NCI-H446 treated with DMSO at 0.1 percent for 48 hours (cell line): ENCODE results near the gene LRRC23.

Source experiments
- DNase-seq: peaks from one replicate; lab custom pipeline; 2025; lab: John Stamatoyannopoulos, UW

The LRRC23 gene

DNA sequence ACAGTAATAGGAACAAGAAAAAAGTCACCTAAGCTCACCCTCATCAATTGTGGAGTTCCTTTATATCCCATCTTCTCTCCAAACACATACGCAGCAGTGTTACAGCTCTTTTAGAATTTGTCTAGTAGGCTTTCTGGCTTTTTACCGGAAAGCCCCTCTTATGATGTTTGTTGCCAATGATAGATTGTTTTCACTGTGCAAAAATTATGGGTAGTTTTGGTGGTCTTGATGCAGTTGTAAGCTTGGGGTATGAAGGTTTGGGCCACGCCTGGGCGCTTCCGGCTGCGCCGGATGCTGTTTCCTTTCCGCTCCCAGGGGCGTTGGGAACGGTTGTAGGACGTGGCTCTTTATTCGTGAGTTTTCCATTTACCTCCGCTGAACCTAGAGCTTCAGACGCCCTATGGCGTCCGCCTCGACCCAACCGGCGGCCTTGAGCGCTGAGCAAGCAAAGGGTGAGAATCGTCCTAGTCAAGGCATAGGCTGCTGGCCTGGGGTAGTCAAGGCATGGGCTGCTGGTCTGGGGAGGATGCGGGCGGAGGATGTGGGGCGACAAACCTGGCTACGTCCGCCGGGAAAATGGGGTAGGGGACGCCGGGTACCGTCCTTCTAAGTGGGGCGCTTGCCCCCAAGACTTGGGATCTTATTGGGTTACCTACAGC lies 39.2 kb downstream of the LRRC23 start, which contains the start of the genes C12orf57 and RNU7-1:
Gene C12orf57 (plus strand): TSS at position 301 of the 659 bp plus-strand sequence. CDS start 100 bp downstream, at position 401.
Gene RNU7-1 (plus strand): TSS at position 95 of the 659 bp plus-strand sequence.
- DNase-seq: peak; percentile 99

DNA sequence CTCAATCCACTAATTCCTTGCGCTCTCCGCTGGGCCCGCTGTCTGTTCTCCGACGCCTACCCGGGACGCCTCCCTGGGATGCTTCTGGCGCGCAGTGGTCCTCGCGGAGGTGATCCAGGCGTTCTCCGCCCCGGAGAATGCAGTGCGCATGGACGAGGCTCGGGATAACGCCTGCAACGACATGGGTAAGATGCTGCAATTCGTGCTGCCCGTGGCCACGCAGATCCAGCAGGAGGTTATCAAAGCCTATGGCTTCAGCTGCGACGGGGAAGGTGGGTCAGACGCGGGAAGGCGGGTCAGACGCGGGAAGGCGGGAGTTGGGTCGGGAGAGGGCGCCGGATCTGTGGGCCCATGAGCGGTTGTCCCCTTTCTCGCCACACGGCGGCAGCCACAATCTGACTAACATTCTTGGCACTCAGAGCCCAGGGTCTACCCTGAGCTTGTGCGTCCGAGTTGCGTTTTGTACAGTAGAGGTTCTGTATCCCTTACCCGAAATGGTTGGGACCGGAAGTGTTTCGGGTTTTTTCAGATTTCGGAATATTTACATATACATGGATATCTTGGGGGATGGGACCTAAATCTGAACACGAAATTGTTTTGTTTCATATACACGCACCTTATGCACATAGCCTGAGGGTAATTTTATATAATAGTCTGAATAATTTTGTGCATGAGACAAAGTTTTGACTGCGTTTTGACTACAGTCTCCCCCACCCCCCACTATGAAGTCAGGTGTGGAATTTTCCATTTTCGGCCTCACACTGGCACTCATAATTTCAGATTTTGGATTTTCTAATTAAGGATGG lies 40.0 kb downstream of the LRRC23 start:
- DNase-seq: peak; percentile 99

- DNase-seq: no peak
Measured at GRCh38 chr12:6945613-6946012, 41.0 kb downstream of the LRRC23 start.

GRCh38 chr12:6946033-6946919 lies 41.7 kb downstream of the LRRC23 start:
- no peak for DNase-seq

- DNase-seq: no peak
Measured at GRCh38 chr12:6946920-6947374, 42.3 kb downstream of the LRRC23 start.

DNA sequence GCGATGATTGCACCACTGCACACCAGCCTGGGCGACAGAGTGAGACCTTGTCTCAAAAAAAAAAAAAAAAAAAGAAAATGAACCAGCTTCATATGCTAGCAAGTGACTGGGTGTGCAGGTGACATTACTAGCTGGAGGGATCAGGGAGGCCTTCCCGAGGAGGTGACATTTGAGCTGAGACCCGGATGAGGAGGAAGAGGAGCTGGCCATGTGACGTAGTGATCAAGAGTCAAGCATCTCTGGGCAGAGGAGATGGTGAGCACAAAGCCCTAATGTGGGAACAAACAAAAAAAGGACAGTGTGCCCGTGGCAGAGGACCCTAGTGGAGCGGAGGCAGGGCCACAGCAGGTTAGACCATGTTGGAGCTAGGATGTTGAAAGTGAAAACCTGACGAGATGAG lies 43.0 kb downstream of the LRRC23 start:
- no peak for DNase-seq

GRCh38 chr12:6948873-6949594 lies 44.4 kb downstream of the LRRC23 start:
- no peak for DNase-seq

DNA sequence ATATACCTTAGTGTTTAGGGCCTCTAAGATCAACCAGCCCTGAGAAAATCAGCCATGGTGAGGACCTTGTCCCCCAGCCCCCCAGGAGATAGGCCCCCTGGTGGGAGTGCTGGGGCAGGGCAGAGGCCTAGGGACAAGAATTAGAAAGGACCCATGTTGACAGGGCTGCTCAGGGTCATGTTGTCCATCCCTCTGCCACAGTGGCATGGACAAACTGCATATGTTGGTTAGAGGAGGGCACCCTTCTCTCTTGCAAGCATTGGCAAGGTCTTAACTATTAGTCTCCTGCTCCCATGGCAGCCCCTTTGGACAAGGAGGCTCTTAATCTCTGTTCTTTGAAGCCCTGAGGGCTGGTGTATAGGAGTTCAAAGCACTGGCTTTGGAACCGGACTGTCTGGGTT lies 45.8 kb downstream of the LRRC23 start:
- DNase-seq: no peak

DNA sequence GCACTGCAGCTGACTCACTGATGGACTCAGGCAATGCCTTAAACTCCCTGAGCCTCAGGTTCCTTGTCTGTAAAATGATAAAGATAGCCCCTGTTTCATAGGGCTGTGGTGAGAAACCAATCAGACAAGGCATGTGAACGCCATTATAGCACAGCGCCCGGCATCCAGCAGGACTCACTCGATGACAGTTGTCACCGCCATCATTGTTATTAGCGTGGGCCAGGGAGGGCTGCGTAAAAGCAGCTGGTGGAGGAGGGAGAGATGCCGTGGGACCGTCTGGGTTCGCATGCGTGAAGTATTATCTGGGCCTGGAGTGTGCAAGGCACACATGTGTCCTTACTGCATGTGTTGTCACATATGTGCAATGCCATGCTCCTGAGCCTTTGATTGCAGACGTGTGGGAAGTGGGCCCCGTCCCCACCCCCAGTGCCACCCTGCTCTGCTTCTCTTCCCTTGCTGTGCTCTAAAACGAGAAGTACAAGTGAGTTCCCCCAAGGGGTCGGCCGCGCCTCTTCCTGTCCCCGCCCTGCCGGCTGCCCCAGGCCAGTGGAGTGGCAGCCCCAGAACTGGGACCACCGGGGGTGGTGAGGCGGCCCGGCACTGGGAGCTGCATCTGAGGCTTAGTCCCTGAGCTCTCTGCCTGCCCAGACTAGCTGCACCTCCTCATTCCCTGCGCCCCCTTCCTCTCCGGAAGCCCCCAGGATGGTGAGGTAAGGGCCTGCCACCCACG lies 46.4 kb downstream of the LRRC23 start, which contains the start of gene PTPN6:
Gene PTPN6 (plus strand): TSS at position 546 of the 730 bp plus-strand sequence. CDS start 157 bp downstream, at position 703.
- no peak for DNase-seq

GRCh38 chr12:6951551-6952120 lies 47.0 kb downstream of the LRRC23 start:
- DNase-seq: no peak

GRCh38 chr12:6952121-6952862 lies 47.7 kb downstream of the LRRC23 start:
- no peak for DNase-seq

DNA sequence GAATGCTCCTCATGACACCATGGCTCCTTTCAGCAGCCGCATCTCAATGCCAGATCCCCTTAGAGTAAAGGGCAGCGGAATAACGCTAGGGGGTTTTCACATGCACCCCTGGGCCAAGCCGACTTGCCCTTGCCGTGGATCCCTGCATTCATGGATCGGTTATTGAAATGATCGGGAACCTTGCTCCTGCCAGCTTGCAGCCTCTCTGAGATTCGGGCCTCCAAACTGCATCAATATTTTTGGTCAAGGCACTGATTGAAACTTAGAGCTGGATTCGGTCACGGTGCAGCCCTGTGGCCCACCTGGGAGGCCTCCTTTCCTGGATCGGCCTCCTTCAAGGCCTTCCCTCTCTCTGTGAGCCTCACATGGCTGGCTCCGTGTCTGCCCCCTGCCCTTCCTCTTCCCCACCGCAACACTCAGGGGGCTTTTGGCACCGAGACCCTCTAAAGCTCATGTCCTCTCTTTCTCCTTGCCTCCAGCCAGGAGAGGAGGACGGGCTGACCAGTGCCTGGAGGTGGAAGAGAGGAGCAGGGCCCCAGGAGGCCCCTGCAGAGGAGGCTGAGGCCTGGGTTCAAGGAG lies 48.3 kb downstream of the LRRC23 start:
- no peak for DNase-seq

DNA sequence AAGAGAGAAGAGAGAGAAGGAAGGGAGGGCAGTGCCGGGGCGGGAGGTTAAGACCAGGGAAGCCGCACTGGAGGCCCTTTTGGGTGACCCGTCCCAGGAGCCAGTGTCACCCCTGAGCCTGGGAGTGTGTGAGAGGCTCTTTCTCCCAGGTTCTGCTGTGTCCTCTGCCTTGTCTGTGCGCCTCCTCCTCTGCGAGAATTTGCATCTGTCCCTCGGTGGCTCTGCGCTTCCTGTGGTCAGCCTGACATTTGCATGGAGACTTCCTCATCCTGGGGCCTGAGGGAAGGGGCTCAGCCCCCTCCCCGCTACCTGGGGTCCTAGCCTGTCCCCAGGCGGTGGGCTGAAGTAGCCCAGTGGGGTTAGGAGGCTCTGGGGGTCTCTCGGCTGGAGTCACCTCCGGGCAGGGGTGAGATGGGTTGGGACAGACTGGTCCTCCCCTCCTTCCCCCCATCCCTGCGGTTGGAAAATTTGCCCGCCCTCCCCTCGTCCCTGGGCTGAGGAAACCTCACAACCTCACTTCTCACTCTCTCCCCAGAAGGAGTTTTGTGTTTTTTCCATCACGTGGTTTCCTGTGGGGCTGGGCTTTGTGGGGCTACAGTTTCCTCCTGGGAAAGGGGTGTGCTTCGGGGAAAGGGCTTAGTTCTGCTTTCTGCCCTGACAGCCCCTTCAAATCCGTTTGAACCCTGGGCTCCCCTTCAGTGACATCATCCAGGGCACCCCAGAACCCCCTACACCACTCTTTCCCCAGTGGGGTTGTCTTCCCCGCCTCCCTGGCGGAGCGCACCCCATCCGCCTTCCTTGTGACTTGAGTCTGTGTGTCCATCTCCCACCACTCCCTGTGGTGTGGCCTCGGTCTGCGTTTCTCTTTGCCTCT lies 49.1 kb downstream of the LRRC23 start:
- no peak for DNase-seq

DNA sequence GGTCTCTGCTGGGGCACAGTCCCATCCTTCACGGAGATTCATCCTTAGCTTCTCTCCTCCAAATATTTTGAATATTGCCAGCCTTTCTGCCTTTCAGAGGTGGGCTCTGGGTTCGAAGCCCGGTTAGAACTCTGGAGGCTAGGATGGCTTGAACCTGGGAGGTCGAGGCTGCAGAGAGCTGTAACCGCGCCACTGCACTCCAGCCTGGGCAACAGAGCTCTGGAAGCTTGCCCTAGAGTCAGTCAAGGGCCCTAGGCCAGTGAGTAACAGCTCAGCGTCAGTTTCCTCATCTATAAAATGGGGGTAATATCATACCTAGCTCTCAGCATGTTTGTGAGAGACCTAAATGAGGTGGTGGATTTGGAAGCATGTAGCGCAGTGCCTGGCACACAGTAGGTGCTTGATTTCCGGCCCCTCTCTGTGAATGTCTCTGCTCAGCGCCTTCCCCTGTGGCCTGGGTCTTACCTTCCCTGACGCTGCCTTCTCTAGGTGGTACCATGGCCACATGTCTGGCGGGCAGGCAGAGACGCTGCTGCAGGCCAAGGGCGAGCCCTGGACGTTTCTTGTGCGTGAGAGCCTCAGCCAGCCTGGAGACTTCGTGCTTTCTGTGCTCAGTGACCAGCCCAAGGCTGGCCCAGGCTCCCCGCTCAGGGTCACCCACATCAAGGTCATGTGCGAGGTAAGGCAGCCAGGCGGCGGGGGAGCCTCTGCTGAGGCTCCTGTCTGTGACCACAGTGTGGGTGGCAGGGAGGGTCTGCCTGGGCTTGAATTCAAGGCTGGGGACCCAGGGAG lies 49.9 kb downstream of the LRRC23 start:
- no peak for DNase-seq

DNA sequence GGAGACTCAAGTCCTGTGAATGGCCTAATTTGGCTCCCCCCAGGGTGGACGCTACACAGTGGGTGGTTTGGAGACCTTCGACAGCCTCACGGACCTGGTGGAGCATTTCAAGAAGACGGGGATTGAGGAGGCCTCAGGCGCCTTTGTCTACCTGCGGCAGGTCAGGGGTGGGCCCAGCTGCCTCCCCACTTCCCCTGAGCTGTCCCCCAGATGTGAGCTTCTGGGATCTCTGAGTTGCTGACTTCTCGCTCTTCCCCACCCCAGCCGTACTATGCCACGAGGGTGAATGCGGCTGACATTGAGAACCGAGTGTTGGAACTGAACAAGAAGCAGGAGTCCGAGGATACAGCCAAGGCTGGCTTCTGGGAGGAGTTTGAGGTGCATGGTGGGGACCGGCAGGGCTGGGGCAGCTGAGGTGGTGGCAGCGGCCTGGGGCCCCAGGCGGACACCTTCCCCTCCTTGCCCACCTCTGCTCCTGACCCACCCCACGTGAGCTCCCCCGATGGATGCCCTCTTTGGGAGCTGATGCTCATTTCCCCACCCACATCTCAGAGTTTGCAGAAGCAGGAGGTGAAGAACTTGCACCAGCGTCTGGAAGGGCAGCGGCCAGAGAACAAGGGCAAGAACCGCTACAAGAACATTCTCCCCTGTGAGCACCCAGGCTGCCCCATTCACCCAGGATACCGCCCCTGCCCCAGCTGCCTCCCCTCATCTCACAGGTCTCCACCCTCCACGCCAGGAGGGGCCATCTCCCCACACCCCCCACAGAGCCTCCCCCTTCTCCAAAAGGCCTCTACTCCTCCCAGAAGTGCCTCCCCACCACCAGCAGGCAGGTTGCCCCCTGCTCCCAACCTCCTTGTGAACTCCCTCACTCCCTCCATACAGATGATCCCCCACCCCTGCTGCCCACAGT lies 50.7 kb downstream of the LRRC23 start:
- DNase-seq: no peak

GRCh38 chr12:6956021-6956727 lies 51.6 kb downstream of the LRRC23 start:
- no peak for DNase-seq
